Thoracic aorta (tissue), 2 donors: ENCODE measurements around the gene LENEP. TPM values are rescaled to one million over a fixed set of nuclear protein-coding genes. Genes with fewer than 3 reads are reported as not detected.

Experiments
- ATAC-seq: fragments of 150-250 bp; one replicate; pipeline ENCODE4 v1.8.0; 2017; ENCODE audit warnings: low read depth; ENCODE audit not compliant: insufficient number of reproducible peaks, low FRiP score
- DNase-seq: peaks from one replicate; pipeline ENCODE4 v3.0.0-alpha.2; 2020; ENCODE audit warnings: low spot score
- H3K27ac ChIP-seq, 2 donors: fragments of 200-600 bp; sonication (generic); 1 replicate in 1 of 2; 2 replicates in 1 of 2; pipeline ENCODE4 v1.5.1; 2016; ENCODE audit warnings: mild to moderate bottlenecking in 2 of 2, moderate library complexity in 2 of 2
- H3K27me3 ChIP-seq: fragments of 200-600 bp; sonication (generic); replicated peaks from 2 replicates; pipeline ENCODE4 v1.6.0; 2016; ENCODE audit warnings: mild to moderate bottlenecking; ENCODE audit not compliant: insufficient read depth
- H3K36me3 ChIP-seq: fragments of 200-600 bp; sonication (generic); one replicate; pipeline ENCODE4 v1.5.1; 2016
- H3K4me1 ChIP-seq, 2 donors: fragments of 200-600 bp; sonication (generic); 1 replicate in 1 of 2; 2 replicates in 1 of 2; pipeline versions ENCODE4 v1.5.1 to v1.6.0; 2016; ENCODE audit warnings: low read depth in 2 of 2, mild to moderate bottlenecking in 1 of 2; ENCODE audit not compliant: control insufficient read depth in 1 of 2
- H3K4me3 ChIP-seq: fragments of 200-600 bp; sonication (generic); 2 replicates; pipeline ENCODE4 v1.5.1; 2016; ENCODE audit warnings: mild to moderate bottlenecking
- H3K9me3 ChIP-seq: fragments of 200-600 bp; sonication (generic); 2 replicates; pipeline ENCODE4 v1.5.1; 2016
- total RNA-seq, 2 donors: library from RNA; depleted of rRNA; stranded (reverse); fragments of >200 nt; gene quantifications; one replicate each; pipeline versions ENCODE4 v1.1.0 to v1.2.3, GENCODE V29; 2016
- TF ChIP-seq, protein P1 (sequence below): fragments of 200-600 bp; sonication (generic); IDR thresholded peaks from one replicate; pipeline ENCODE4 v1.5.1; 2019; ENCODE audit warnings: antibody characterized with exemption

Gene LENEP
- total RNA-seq, 2 donors from 2014 or later: not detected

- Histone ChIP-seq H3K4me3 (no peak within 1 kb of the TSS), H3K27me3 (no peaks in the 10 kb centered on the region), H3K36me3 (no peaks in the 10 kb centered on the region), H3K4me1 (no peaks in the 10 kb centered on the region), H3K9me3 (no peaks in the 10 kb centered on the region), H3K27ac (no peak within 1 kb of the TSS)
- TF ChIP-seq, protein P1, sequence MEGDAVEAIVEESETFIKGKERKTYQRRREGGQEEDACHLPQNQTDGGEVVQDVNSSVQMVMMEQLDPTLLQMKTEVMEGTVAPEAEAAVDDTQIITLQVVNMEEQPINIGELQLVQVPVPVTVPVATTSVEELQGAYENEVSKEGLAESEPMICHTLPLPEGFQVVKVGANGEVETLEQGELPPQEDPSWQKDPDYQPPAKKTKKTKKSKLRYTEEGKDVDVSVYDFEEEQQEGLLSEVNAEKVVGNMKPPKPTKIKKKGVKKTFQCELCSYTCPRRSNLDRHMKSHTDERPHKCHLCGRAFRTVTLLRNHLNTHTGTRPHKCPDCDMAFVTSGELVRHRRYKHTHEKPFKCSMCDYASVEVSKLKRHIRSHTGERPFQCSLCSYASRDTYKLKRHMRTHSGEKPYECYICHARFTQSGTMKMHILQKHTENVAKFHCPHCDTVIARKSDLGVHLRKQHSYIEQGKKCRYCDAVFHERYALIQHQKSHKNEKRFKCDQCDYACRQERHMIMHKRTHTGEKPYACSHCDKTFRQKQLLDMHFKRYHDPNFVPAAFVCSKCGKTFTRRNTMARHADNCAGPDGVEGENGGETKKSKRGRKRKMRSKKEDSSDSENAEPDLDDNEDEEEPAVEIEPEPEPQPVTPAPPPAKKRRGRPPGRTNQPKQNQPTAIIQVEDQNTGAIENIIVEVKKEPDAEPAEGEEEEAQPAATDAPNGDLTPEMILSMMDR: no peak
- no peak for ATAC-seq
- DNase-seq: no peak
These were observed 40.1 kb downstream of the LENEP start, which contains the start of the genes DCST1 and DCST2 for GRCh38 chr1:155033524-155033923. Gene DCST1 (plus strand): TSS chr1:155033824. CDS start chr1:155034037, 213 bp downstream. Gene DCST2 (minus strand): TSS chr1:155033781. CDS start chr1:155033701, 80 bp downstream.

GRCh38 chr1:155034318-155035208 lies 41.2 kb downstream of the LENEP start:
- DNase-seq (no peak), ATAC-seq (no peak)
- TF ChIP-seq, protein P1: no peak
- Histone ChIP-seq H3K4me1 (no peaks in the 10 kb centered on the region), H3K27me3 (no peaks in the 10 kb centered on the region), H3K36me3 (no peaks in the 10 kb centered on the region), H3K27ac (no peak overlapping the region), H3K4me3 (no peak overlapping the region), H3K9me3 (no peaks in the 10 kb centered on the region)

GRCh38 chr1:155035936-155036335 lies 42.5 kb downstream of the LENEP start:
- Histone ChIP-seq H3K9me3 (no peaks in the 10 kb centered on the region), H3K4me3 (no peak overlapping the region), H3K36me3 (no peaks in the 10 kb centered on the region), H3K4me1 (no peaks in the 10 kb centered on the region), H3K27ac (no peak overlapping the region), H3K27me3 (no peaks in the 10 kb centered on the region)
- ATAC-seq: no peak
- no peak for DNase-seq
- TF ChIP-seq, protein P1: no peak

GRCh38 chr1:155037043-155037442 lies 43.7 kb downstream of the LENEP start:
- ATAC-seq (no peak), DNase-seq (no peak)
- Histone ChIP-seq H3K4me3 (no peak overlapping the region), H3K4me1 (no peaks in the 10 kb centered on the region), H3K36me3 (no peaks in the 10 kb centered on the region), H3K27ac (no peak overlapping the region), H3K9me3 (no peaks in the 10 kb centered on the region), H3K27me3 (no peaks in the 10 kb centered on the region)
- TF ChIP-seq, protein P1: no peak

DNA sequence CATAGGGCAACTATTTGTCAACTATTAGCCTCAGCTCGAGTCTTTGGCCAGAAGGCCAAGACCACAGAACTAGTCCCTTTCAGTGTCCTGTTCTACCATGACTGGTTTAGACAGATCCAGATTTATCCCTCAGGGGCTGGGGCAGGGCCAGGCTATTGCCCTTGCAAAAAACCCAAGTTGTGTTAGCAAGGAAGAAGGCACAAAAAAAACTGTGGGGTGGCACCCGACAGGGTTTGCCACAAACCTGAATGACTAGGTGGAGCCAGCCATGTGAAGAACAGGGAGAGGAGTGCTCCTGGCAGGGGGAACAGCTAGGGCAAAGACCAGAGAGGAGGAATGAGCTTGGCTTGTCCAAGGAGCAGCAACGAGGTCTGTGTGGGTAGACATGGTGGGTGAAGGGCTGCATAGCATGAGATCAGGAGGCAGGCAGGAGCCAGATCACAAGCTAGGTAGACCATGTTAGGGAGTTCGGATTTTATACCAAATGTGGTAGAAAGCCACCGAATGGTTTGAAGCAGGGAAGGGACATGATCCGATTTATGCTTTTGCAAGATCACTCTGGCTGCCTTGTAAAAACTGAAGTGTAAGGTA lies 44.6 kb downstream of the LENEP start:
- H3K27ac ChIP-seq: no peak overlapping the region
- no peaks in the 10 kb centered on the region for H3K27me3 ChIP-seq
- H3K9me3 ChIP-seq: no peaks in the 10 kb centered on the region
- TF ChIP-seq, protein P1: no peak
- H3K36me3 ChIP-seq: no peaks in the 10 kb centered on the region
- no peak overlapping the region for H3K4me3 ChIP-seq
- ATAC-seq: no peak
- no peak for DNase-seq
- H3K4me1 ChIP-seq: no peaks in the 10 kb centered on the region
